Measurements from ENCODE around the gene OSBPL8.
"Not testable (repeated sequence)": the region's sequence is repeated elsewhere in the genome, so short reads cannot be mapped to it uniquely, and the experiment has no call there.

The OSBPL8 gene

GRCh38 chr12:76504606-76505005 lies 55.0 kb downstream of the OSBPL8 start:
- Histone ChIP-seq H3K36me3 (ENCODE audit: low read depth) (no peaks in the 10 kb centered on the region), H3K27ac (ENCODE audit: poor library complexity, severe bottlenecking) (no peak overlapping the region), H3K27me3 (ENCODE audit: insufficient read depth, poor library complexity, severe bottlenecking) (no peaks in the 10 kb centered on the region), H3K9me3 (ENCODE audit: severe bottlenecking) (no peaks in the 10 kb centered on the region), H3K4me3 (ENCODE audit: severe bottlenecking) (no peak overlapping the region), H3K4me1 (ENCODE audit: insufficient read depth, poor library complexity, severe bottlenecking) (no peaks in the 10 kb centered on the region)
- no peak for TF ChIP-seq CTCF (IDR thresholded peaks at IDR 0.05; ENCODE audit: poor library complexity, severe bottlenecking)
- DNase-seq (ENCODE audit: low spot score) (no peak), ATAC-seq (ENCODE audit: low read depth) (no peak)

GRCh38 chr12:76503957-76504356 lies 55.6 kb downstream of the OSBPL8 start:
- TF ChIP-seq CTCF (IDR thresholded peaks at IDR 0.05; ENCODE audit: poor library complexity, severe bottlenecking) = no peak
- no peak overlapping the region for H3K27ac ChIP-seq (ENCODE audit: poor library complexity, severe bottlenecking)
- no peaks in the 10 kb centered on the region for H3K9me3 ChIP-seq (ENCODE audit: severe bottlenecking)
- H3K4me3 ChIP-seq (ENCODE audit: severe bottlenecking) = no peak overlapping the region
- no peaks in the 10 kb centered on the region for H3K27me3 ChIP-seq (ENCODE audit: insufficient read depth, poor library complexity, severe bottlenecking)
- ATAC-seq (ENCODE audit: low read depth) (no peak), DNase-seq (ENCODE audit: low spot score) (no peak)
- no peaks in the 10 kb centered on the region for H3K4me1 ChIP-seq (ENCODE audit: insufficient read depth, poor library complexity, severe bottlenecking)
- no peaks in the 10 kb centered on the region for H3K36me3 ChIP-seq (ENCODE audit: low read depth)

GRCh38 chr12:76501390-76501789 lies 58.2 kb downstream of the OSBPL8 start:
- DNase-seq (ENCODE audit: low spot score) = no peak
- Histone ChIP-seq H3K36me3 (ENCODE audit: low read depth) (no peaks in the 10 kb centered on the region; the same call in 1 of the 2 replicates), H3K27me3 (ENCODE audit: insufficient read depth, poor library complexity, severe bottlenecking) (no peaks in the 10 kb centered on the region), H3K27ac (ENCODE audit: poor library complexity, severe bottlenecking) (no peak overlapping the region), H3K9me3 (ENCODE audit: severe bottlenecking) (no peaks in the 10 kb centered on the region), H3K4me1 (ENCODE audit: insufficient read depth, poor library complexity, severe bottlenecking) (no peaks in the 10 kb centered on the region), H3K4me3 (ENCODE audit: severe bottlenecking) (no peak overlapping the region)
- no peak for ATAC-seq (ENCODE audit: low read depth)
- no peak for TF ChIP-seq CTCF (IDR thresholded peaks at IDR 0.05; ENCODE audit: poor library complexity, severe bottlenecking)

GRCh38 chr12:76499136-76499535 lies 60.4 kb downstream of the OSBPL8 start:
- not testable (repeated sequence) for H3K36me3 ChIP-seq (ENCODE audit: low read depth); H3K4me1 ChIP-seq (ENCODE audit: insufficient read depth, poor library complexity, severe bottlenecking); ATAC-seq (ENCODE audit: low read depth); DNase-seq (ENCODE audit: low spot score); H3K4me3 ChIP-seq (ENCODE audit: severe bottlenecking); H3K27me3 ChIP-seq (ENCODE audit: insufficient read depth, poor library complexity, severe bottlenecking); H3K27ac ChIP-seq (ENCODE audit: poor library complexity, severe bottlenecking); H3K9me3 ChIP-seq (ENCODE audit: severe bottlenecking)

GRCh38 chr12:76495556-76495955 lies 64.0 kb downstream of the OSBPL8 start:
- no peak for ATAC-seq (ENCODE audit: low read depth)
- no peaks in the 10 kb centered on the region for H3K9me3 ChIP-seq (ENCODE audit: severe bottlenecking)
- no peak overlapping the region for H3K4me3 ChIP-seq (ENCODE audit: severe bottlenecking)
- no peaks in the 10 kb centered on the region; the same call in 1 of the 2 replicates for H3K36me3 ChIP-seq (ENCODE audit: low read depth)
- no peaks in the 10 kb centered on the region for H3K27me3 ChIP-seq (ENCODE audit: insufficient read depth, poor library complexity, severe bottlenecking)
- H3K27ac ChIP-seq (ENCODE audit: poor library complexity, severe bottlenecking) = no peak overlapping the region
- no peak for DNase-seq (ENCODE audit: low spot score)
- TF ChIP-seq CTCF (IDR thresholded peaks at IDR 0.05; ENCODE audit: poor library complexity, severe bottlenecking) = no peak
- H3K4me1 ChIP-seq (ENCODE audit: insufficient read depth, poor library complexity, severe bottlenecking) = no peaks in the 10 kb centered on the region

Data from RWPE2 (cell line).